GM18526 (cell line): ENCODE data around the gene DLG1.

ENCODE experiments used
- POLR2A ChIP-seq: IDR thresholded peaks from 3 replicates; pipeline ENCODE4 v1.6.1; 2011; ENCODE audit not compliant: insufficient read length; ENCODE audit errors: extremely low read depth

DLG1 gene

DNA sequence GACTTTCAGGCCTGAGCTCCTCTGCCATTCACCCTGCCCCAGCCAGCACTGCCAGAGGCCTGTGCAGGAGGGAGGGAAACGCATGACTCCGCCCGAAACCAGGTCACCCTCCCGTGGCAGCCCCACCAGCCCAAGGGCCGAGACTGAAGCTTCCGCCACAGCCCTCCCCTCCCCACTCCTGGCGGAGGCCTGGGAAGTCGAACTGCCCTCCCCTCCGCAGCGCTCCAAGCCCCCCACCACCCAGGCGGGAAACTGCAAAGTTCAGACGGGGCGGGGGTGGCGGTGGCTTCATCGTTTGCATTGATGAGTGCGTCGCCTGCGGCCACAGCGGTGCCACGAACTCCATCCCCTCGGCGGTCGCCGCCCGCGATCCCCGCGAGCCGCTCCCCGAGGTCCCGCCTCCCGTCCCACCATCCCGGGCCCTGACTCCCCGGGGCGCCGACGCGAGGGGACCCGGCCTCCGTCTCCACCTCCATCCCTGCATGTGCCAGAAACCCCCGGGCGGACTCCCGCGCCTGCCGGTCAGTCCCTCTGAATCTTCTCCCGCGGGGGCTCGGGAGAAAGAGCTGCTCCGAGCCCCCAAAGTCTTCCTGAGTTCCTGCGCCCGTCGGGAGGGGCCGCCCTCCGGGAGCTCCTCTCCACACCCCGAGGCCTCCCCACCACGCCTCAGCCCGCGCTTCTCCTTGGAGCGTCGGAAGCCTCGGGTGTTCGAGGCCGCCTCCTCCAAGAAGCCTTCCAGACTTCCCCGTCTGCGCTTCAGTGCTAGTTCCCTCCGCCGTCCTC lies 269.5 kb downstream of the DLG1 start:
- no peak for TF ChIP-seq POLR2A

DNA sequence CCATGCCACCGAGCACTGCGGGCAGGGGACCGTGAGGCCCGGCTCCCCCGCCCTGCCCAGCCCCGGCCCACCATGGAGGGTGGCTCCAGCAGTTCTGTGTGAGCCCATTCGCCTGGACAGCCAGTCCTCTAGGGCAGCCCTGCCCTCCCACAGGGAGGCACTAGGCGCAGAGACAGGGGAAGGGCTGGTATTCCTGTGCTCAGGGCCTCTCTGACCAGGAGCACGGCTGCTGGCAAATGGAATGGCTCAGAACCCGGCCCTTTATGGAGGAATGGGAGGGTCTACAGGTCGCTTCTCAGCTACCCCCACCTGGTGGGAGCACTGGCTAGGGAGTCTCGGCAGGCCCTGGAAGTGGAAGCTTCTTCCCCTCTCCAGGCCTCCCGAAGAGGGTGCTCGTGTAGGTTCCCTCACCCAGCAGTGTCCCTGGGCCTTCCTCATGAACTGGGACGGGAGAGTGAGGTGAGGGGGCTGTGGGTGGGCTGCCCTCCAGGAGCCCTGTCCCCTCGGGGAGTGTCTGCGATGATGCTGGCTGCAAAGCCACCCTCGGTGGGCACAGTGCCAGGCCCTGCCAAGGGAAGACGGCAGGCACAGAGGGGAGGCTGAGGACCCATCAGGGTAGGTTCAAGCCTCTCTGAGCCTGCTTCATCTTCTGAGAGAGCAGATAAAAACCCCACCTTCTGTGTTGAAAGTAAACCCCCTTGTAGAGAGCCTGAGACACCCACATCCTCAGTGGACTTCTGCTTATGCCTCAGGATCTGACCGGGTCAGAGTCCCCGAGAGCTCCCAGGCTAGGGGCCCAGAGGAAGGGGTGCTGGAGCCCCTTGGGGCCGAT lies 270.3 kb downstream of the DLG1 start:
- no peak for TF ChIP-seq POLR2A

DNA sequence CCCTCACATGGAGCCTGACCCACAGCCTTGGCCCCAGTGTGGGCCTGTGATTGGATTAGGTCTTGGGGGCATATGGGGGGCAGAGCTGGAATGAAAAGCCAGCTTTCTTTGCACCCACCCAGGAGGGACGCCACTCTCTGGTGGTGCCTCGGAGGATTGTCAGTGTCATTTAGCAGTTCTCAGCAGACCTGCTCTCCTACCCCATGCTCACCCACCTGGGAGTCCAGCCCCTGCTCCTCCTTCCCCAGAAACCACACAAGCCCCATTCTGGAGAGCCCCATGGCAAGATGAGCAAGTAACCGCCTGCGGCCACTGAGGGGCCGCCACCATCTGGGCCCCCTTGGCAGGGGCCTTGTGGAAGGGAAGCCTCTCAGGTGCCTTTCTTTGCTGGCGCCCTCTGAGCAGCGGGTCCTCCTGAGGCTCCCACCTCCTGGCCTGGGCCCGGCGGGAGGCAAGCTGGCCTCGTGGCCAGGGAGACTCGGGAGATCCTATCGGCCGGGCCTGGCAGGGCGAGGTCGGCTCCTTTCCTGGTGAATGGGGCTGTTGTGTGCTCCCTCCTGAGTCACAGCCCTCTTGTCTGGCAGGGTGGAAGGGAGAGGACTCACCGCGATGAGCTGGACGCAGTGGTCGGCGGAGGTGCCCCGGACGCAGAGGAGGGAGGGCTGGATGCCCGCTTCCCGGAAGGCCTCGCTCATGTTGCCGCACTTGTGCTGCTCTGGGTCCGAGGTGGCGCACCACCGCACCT lies 271.1 kb downstream of the DLG1 start:
- no peak for TF ChIP-seq POLR2A

DNA sequence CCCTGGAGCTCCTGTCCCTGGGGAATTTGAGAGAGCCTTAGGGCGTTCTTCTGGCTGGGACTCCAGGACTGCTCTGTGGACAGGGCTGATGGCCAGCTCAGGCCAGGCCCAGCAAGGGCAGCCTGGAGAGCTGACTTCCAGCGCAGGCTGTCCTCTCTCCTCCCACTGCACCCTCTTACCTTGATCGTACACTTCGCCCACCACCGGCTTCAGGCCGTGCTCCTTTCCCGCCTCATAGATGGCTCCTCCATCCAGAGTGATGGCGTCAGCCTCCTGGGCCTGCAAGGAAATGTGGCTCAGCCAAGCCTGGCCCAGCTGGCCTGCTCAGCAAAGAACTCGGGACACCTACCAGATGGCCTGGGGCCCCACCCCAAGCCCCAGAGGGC lies 271.9 kb downstream of the DLG1 start:
- no peak for TF ChIP-seq POLR2A

DNA sequence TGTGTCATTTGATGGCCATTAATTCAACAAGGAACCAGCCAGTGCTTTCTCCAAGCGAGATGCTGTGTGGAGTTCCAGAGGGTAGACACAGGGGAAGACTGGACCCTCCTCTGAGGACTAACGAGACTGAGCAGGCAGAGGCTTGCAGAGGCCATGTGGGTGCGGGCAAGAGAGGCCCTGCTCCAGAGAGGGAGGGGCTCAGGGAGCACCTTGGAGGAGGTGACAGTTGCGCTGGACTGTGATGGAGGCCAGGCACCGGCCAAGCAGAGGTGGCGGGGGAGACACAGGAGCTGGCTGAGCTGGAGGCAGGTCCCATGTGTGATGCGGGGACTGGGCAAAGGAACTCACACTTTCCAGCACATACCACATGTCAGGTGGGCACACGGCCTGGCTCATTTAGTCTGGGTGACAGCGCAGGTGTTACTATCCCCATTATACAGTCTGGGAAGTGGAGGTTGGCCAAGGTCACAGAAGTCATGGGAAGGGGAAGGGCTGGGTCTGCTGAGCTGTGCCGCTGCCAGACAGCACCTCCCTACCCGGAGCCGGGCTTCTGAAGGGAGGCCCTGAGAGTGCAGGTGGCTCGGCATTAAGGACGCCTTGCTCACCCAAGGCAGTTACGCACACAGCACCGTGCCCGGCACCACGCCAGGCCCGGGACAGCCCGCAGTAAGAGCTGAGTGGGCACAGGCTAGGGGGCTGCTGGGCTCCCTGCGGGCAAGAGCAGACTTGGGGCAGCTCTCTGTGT lies 272.5 kb downstream of the DLG1 start:
- no peak for TF ChIP-seq POLR2A

DNA sequence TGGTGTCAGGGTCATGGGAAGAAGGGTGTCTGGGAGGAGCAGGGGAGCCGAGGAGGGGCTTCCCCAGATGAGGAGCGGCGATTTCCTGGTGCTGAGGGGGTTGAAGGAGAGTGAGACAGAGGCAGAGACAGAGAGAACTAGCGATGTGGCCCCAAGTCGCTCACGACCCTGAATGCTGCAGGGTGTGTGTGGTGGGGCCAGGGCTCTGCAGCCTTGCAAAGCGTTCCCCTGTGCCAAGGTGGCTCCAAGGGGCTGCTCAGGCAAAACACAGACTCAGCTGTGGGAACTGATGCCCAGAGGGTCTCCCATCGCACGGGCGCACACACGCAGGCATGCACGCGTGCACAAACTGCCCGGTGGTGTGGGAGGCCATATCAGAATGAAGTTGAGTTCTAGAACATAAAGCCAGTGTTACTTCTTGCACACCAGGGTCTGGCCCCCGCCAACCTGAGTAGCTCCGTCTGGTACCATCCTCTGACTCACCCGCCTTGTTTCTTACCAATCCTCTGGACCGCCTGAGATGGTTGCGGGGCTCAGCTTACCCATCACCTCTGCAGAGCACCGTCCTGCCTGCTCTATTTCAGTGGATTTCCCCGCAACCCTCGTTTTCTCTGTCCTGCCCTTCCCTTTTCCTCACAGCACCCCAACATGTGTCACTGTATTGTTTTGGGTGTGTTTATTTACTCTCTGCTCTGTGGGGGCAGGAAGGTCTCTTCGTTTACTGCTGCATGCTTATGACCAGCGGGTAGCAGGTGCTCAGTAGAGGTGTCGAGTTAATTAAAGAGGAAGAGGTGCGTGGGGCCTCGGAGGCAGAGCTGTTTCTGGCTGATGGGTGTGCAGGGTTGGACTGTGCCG lies 273.3 kb downstream of the DLG1 start:
- TF ChIP-seq POLR2A: no peak

DNA sequence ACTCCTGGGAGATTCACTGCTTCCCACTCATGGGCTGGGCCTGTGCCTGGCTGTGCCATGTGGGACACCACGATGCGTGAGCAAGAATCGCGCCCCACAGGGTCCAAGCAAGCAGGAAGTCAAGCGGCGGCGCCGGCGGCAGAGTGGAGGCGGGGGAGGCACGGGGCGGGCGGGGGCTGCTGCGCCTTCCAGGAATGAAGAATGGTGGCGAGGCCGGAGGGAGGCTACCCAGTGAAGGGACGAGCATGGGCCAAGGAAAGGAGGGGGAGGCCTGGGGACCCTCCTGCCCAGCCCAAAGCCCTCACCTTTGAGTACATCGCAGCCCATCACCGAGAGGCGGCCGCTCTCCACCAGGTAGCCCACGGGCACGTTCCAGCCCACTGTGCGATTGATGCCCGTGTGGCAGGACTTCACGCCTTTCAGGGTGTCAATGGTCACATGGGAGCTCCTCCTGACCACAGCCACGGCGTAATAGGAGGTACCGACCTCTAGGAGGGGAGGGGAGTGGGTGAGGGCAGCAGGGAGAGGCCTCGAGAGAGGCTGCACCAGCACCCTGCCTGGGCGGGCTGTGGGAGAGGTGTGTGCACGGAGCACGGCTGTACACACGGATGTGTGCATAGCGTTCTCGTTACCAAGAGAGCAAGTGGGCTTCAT lies 274.3 kb downstream of the DLG1 start:
- TF ChIP-seq POLR2A: no peak

DNA sequence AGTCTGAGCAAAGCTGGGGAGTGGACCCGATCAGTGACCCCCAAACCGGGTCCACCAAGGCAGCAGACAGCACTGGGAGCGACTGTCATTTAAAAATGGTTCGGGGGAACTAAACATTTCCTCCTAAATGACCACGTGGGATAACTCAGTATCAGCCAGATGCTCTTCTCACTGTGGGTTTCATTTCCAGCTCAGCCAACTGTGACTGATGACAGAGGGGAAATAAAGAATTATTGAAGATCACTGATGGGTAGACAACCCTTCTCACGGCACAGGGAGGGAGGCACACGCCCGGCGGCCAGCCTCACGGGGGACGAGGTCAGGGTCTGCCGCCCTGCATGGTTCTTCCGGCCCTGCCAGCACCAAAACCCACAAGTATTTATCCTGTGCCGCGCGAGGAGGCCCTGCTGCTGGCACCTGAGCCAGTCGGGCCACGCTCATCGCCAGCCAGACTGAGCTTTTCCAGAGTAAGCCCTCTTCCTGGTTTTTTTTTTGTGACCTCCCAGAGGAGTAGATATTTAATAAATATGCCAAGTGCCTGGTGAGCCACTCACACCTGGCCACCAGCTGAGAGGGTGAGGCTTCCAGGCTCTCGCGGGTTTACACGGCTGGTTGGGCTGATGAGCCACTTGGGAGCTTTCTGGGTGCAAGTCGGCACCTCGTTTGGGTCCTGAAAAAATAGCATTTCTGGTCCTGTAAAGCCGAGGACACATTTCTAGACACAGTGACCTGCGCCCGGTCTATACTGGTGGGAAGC lies 275.0 kb downstream of the DLG1 start:
- peak; percentile 40 for TF ChIP-seq POLR2A

DNA sequence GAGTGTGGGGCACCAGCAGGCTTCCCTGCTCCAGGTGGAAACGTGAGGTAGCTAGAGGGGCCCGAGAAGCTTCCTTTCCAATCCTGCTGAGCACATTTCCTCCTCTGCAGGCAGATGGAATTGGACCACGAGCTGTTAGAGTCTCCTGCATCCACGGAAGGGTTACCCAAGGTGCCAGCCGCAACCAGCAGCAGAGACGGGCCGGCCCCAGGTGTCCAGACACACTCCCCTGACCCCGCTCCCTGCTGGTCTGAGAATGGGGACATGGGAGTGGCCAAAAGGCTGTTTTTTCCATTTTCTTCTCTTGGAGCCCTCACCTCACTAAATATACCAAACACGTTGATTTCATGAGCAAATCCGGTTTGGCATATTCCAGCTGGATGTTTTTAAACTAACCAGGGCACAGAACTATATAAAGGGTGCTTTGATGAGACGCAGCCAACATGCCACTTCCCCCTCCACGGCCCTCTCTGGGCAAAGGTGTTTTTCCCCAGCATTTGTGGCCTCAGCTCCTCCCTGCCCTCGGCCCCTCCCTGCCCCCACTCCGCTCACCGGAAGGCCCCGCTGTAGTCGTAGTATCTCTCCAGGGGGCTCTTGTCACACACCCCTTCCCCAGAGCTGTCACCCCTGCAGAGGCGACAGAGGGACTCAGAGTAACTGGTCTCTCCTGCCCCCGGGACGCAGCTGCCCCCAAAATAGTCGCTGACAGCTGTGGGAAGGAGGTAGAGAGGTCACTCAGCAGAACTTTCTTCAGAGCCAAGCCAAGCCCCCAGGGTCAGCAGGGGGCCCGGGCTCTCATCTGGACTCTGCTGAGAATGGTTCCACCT lies 275.8 kb downstream of the DLG1 start:
- no peak for TF ChIP-seq POLR2A

DNA sequence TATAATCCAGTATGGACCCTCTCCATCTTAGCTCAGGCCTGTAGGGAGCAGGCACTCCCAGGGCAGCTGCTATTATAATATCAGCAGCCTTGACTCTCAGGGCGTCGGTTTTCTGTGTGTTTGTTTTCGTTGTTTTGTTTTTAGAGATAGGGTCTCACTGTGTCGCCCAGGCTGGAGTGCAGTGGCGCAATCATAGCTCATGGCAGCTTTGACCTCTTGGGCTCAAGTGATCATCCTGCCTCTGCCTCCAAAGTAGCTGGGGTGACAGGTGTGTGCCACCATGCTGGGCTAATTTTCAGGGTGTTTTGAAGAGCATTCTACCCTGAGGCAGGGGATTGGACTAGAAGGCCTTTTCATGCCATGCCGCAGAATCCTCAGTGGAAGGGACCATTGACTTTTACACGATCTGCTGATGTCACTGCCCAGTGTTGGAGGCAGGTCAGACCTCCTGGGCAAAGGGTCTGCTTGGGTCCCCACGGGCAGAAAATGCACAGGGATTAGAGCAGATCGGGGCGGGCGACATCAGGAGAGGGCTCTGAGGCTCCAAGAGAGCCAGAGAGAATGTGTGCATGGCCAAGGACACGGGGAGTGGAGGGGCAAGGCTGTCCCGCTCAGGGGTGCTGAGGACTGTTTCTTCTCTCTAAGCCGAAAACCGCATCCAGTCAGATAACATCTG lies 276.5 kb downstream of the DLG1 start:
- no peak for TF ChIP-seq POLR2A

DNA sequence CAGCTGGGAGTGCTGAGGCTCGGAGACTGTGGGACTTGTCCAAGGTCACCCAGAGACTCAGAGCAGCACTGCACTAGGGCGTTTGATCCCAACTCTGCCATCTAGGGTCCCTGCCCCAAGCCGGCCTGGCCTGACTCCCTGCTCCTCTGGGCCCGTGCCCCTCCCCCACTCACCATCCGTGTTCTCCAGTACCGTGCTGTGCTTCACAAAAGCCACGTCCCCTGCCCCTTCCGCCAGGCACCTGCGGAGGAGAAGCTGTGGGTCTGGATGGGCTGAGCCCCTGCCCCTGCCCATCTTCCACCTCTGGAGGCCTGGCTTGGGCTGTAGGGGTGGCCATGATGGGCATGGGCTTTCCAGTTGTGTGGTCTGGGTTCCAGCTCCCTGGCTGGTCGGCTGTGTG lies 277.2 kb downstream of the DLG1 start:
- no peak for TF ChIP-seq POLR2A

DNA sequence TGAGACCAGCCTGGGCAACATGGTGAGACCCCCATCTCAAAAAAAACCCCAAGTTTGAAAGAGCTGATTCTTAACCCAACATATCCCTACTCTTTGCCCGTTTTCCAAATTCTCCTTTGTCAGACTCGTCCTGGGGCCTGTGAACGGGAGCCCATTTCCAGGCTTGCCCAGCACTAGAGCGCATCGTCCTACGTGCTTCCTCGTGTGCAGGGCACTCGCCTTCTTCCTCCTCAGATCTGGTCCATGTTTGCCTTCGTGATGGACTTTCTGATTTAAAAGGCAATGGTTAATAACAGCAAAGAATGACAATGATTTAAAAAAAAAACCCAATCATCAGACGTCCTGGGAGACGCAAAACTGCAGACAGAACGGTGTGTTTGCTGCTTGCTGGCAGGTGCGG lies 278.9 kb downstream of the DLG1 start:
- no peak for TF ChIP-seq POLR2A
